GM20000 (cell line): ENCODE measurements around the gene ZNF414.

Experiments
- DNase-seq: peaks from one replicate; pipeline ENCODE4 v3.0.0; 2012; ENCODE audit warnings: low spot score
- CTCF ChIP-seq: IDR thresholded peaks from 2 replicates; pipeline ENCODE4 v1.5.1; 2012; ENCODE audit warnings: mild to moderate bottlenecking, control low read depth; ENCODE audit errors: extremely low read depth, missing control alignments

ZNF414 gene

GRCh38 chr19:8461891-8462290 is 52.1 kb downstream of the ZNF414 start:
- DNase-seq: no peak
- no peak for TF ChIP-seq CTCF

GRCh38 chr19:8461376-8461775 is 52.6 kb downstream of the ZNF414 start:
- no peak for DNase-seq

GRCh38 chr19:8460516-8461298 is 53.3 kb downstream of the ZNF414 start:
- no peak for TF ChIP-seq CTCF
- DNase-seq: no peak

More at GRCh38 chr19:8461376-8461775, 52.6 kb downstream of the ZNF414 start:
- TF ChIP-seq CTCF: no peak
